Measurements from ENCODE around the gene EZH1. TPM values are rescaled to one million over a fixed set of nuclear protein-coding genes. Genes with fewer than 3 reads are reported as not detected.
A peak's percentile ranks its signal among the peaks of the same experiment; 100 is the strongest.
"Not testable (repeated sequence)": the region's sequence is repeated elsewhere in the genome, so short reads cannot be mapped to it uniquely, and the experiment has no call there.

EZH1 gene
- total and polyA plus RNA-seq, 4 donors = 28.7 to 53.5 (median 42.8) TPM

- 100% methylated on average over 1 of the region's 3 CpGs for WGBS (ENCODE audit: insufficient coverage)
- H3K27ac ChIP-seq (ENCODE audit: low read depth, low read length) = no peak overlapping the region
Observed at GRCh38 chr17:42754782-42755181, 9.9 kb upstream of the EZH1 start.

GRCh38 chr17:42751628-42752027 lies 6.8 kb upstream of the EZH1 start:
- H3K27ac ChIP-seq (ENCODE audit: low read depth, low read length) = no peak overlapping the region
- no peaks in the 10 kb centered on the region for H3K9me3 ChIP-seq (ENCODE audit: control insufficient read depth, insufficient read depth, low read length)
- no peaks in the 10 kb centered on the region for H3K27me3 ChIP-seq (ENCODE audit: control insufficient read depth, insufficient read depth, low read length)
- H3K4me1 ChIP-seq (ENCODE audit: control insufficient read depth, insufficient read depth, low read length) = peaks cover 4% of the 10 kb centered on the region
- 100% methylated on average over 1 of the region's 7 CpGs for WGBS (ENCODE audit: insufficient coverage)
- H3K36me3 ChIP-seq (ENCODE audit: control insufficient read depth, insufficient read depth, low read length) = peaks cover 6% of the 10 kb centered on the region
- no peak for DNase-seq (ENCODE audit: low read depth in 4 of 6, low spot score in 6 of 6)
- H3K4me3 ChIP-seq (ENCODE audit: low read depth, low read length) = no peak overlapping the region

More at GRCh38 chr17:42754782-42755181, 9.9 kb upstream of the EZH1 start:
- Histone ChIP-seq H3K36me3 (ENCODE audit: control insufficient read depth, insufficient read depth, low read length) (peaks cover 6% of the 10 kb centered on the region), H3K4me3 (ENCODE audit: low read depth, low read length) (no peak overlapping the region), H3K9me3 (ENCODE audit: control insufficient read depth, insufficient read depth, low read length) (no peaks in the 10 kb centered on the region), H3K27me3 (ENCODE audit: control insufficient read depth, insufficient read depth, low read length) (peaks cover under 1% of the 10 kb centered on the region), H3K4me1 (ENCODE audit: control insufficient read depth, insufficient read depth, low read length) (peaks cover 4% of the 10 kb centered on the region)
- DNase-seq (ENCODE audit: low read depth in 4 of 6, low spot score in 6 of 6) = peak in 1 of 6 donors; percentile 17

GRCh38 chr17:42750739-42751344 lies 6.0 kb upstream of the EZH1 start:
- 52% methylated on average over 3 of the region's 3 CpGs for WGBS (ENCODE audit: insufficient coverage)
- Histone ChIP-seq H3K27me3 (ENCODE audit: control insufficient read depth, insufficient read depth, low read length) (peaks cover under 1% of the 10 kb centered on the region), H3K36me3 (ENCODE audit: control insufficient read depth, insufficient read depth, low read length) (peaks cover 4% of the 10 kb centered on the region), H3K27ac (ENCODE audit: low read depth, low read length) (peak overlapping the region; percentile 40), H3K4me1 (ENCODE audit: control insufficient read depth, insufficient read depth, low read length) (peaks cover 4% of the 10 kb centered on the region), H3K4me3 (ENCODE audit: low read depth, low read length) (no peak overlapping the region), H3K9me3 (ENCODE audit: control insufficient read depth, insufficient read depth, low read length) (no peaks in the 10 kb centered on the region)
- peak in 1 of 6 donors; percentile 37 for DNase-seq (ENCODE audit: low read depth in 4 of 6, low spot score in 6 of 6)

- peaks cover 11% of the 10 kb centered on the region for H3K4me1 ChIP-seq (ENCODE audit: control insufficient read depth, insufficient read depth, low read length)
- 68% methylated on average over 8 of the region's 11 CpGs for WGBS (ENCODE audit: insufficient coverage)
- H3K36me3 ChIP-seq (ENCODE audit: control insufficient read depth, insufficient read depth, low read length) = no peaks in the 10 kb centered on the region
- H3K4me3 ChIP-seq (ENCODE audit: low read depth, low read length) = no peak overlapping the region
- H3K9me3 ChIP-seq (ENCODE audit: control insufficient read depth, insufficient read depth, low read length) = no peaks in the 10 kb centered on the region
- DNase-seq (ENCODE audit: low read depth in 4 of 6, low spot score in 6 of 6) = peak in 1 of 6 donors; percentile 57
- H3K27me3 ChIP-seq (ENCODE audit: control insufficient read depth, insufficient read depth, low read length) = peaks cover 2% of the 10 kb centered on the region
- H3K27ac ChIP-seq (ENCODE audit: low read depth, low read length) = peak overlapping the region; percentile 74
Observed at GRCh38 chr17:42748908-42749798, 4.3 kb upstream of the EZH1 start.

- WGBS (ENCODE audit: insufficient coverage) = 56% methylated on average over 5 of the region's 7 CpGs
- Histone ChIP-seq H3K27me3 (ENCODE audit: control insufficient read depth, insufficient read depth, low read length) (peaks cover 2% of the 10 kb centered on the region), H3K9me3 (ENCODE audit: control insufficient read depth, insufficient read depth, low read length) (no peaks in the 10 kb centered on the region), H3K36me3 (ENCODE audit: control insufficient read depth, insufficient read depth, low read length) (no peaks in the 10 kb centered on the region), H3K4me3 (ENCODE audit: low read depth, low read length) (no peak overlapping the region), H3K27ac (ENCODE audit: low read depth, low read length) (peak overlapping the region; percentile 74), H3K4me1 (ENCODE audit: control insufficient read depth, insufficient read depth, low read length) (peaks cover 17% of the 10 kb centered on the region)
- peak in 1 of 6 donors; percentile 24 for DNase-seq (ENCODE audit: low read depth in 4 of 6, low spot score in 6 of 6)
Observed at GRCh38 chr17:42748202-42748907, 3.5 kb upstream of the EZH1 start.

GRCh38 chr17:42744283-42744805 lies 496 bp downstream of the EZH1 start:
- under 1% methylated on average over 26 of the region's 32 CpGs for WGBS (ENCODE audit: insufficient coverage)
- H3K27ac ChIP-seq (ENCODE audit: low read depth, low read length) = peak overlapping the region; percentile 79
- H3K4me3 ChIP-seq (ENCODE audit: low read depth, low read length) = peak overlapping the region; percentile 74
- H3K27me3 ChIP-seq (ENCODE audit: control insufficient read depth, insufficient read depth, low read length) = peaks cover 2% of the 10 kb centered on the region
- peaks cover 16% of the 10 kb centered on the region for H3K4me1 ChIP-seq (ENCODE audit: control insufficient read depth, insufficient read depth, low read length)
- H3K36me3 ChIP-seq (ENCODE audit: control insufficient read depth, insufficient read depth, low read length) = no peaks in the 10 kb centered on the region
- H3K9me3 ChIP-seq (ENCODE audit: control insufficient read depth, insufficient read depth, low read length) = no peaks in the 10 kb centered on the region
- DNase-seq (ENCODE audit: low read depth in 4 of 6, low spot score in 6 of 6) = peak in 1 of 6 donors; percentile 55

GRCh38 chr17:42743595-42744282 lies 1.1 kb downstream of the EZH1 start:
- H3K27ac ChIP-seq (ENCODE audit: low read depth, low read length) = peak overlapping the region; percentile 79
- no peaks in the 10 kb centered on the region for H3K36me3 ChIP-seq (ENCODE audit: control insufficient read depth, insufficient read depth, low read length)
- DNase-seq (ENCODE audit: low read depth in 4 of 6, low spot score in 6 of 6) = peak in 1 of 6 donors; percentile 37
- H3K9me3 ChIP-seq (ENCODE audit: control insufficient read depth, insufficient read depth, low read length) = no peaks in the 10 kb centered on the region
- H3K4me1 ChIP-seq (ENCODE audit: control insufficient read depth, insufficient read depth, low read length) = peaks cover 16% of the 10 kb centered on the region
- H3K27me3 ChIP-seq (ENCODE audit: control insufficient read depth, insufficient read depth, low read length) = peaks cover 2% of the 10 kb centered on the region
- WGBS (ENCODE audit: insufficient coverage) = 47% methylated on average over 5 of the region's 10 CpGs
- peak overlapping the region; percentile 74 for H3K4me3 ChIP-seq (ENCODE audit: low read depth, low read length)

- H3K27me3 ChIP-seq (ENCODE audit: control insufficient read depth, insufficient read depth, low read length); H3K27ac ChIP-seq (ENCODE audit: low read depth, low read length); H3K9me3 ChIP-seq (ENCODE audit: control insufficient read depth, insufficient read depth, low read length); H3K4me3 ChIP-seq (ENCODE audit: low read depth, low read length); DNase-seq (ENCODE audit: low read depth in 4 of 6, low spot score in 6 of 6); H3K36me3 ChIP-seq (ENCODE audit: control insufficient read depth, insufficient read depth, low read length): not testable (repeated sequence)
- WGBS (ENCODE audit: insufficient coverage) = 94% methylated on average over 3 of the region's 11 CpGs
- peaks cover 16% of the 10 kb centered on the region for H3K4me1 ChIP-seq (ENCODE audit: control insufficient read depth, insufficient read depth, low read length)
Observed at GRCh38 chr17:42742916-42743315, 1.9 kb downstream of the EZH1 start.

- Histone ChIP-seq H3K27me3 (ENCODE audit: control insufficient read depth, insufficient read depth, low read length) (peaks cover under 1% of the 10 kb centered on the region), H3K27ac (ENCODE audit: low read depth, low read length) (no peak overlapping the region), H3K4me3 (ENCODE audit: low read depth, low read length) (no peak overlapping the region), H3K9me3 (ENCODE audit: control insufficient read depth, insufficient read depth, low read length) (no peaks in the 10 kb centered on the region), H3K4me1 (ENCODE audit: control insufficient read depth, insufficient read depth, low read length) (peaks cover 16% of the 10 kb centered on the region), H3K36me3 (ENCODE audit: control insufficient read depth, insufficient read depth, low read length) (peaks cover 3% of the 10 kb centered on the region)
- no peak for DNase-seq (ENCODE audit: low read depth in 4 of 6, low spot score in 6 of 6)
- no CpG with 5 or more reads among the region's 1 CpG for WGBS (ENCODE audit: insufficient coverage)
Observed at GRCh38 chr17:42740699-42741098, 4.1 kb downstream of the EZH1 start.

All from spinal cord (tissue), 10 donors.